OCI-LY3 (cell line): Measurements from ENCODE around the gene PLPP3.

ENCODE experiments used
- CTCF ChIP-seq: fragments of 200-600, 300-600 bp; sonication (generic); IDR thresholded peaks from 2 replicates; pipeline ENCODE4 v1.5.1; 2014; ENCODE audit warnings: antibody characterized with exemption, low read length, low read depth
- EZH2phosphoT487 ChIP-seq: fragments of 200-600 bp; shearing (Covaris generic); IDR thresholded peaks from 2 replicates; pipeline ENCODE4 v1.6.1; 2018; ENCODE audit warnings: antibody characterized with exemption, mixed run types, low read depth

GRCh38 chr1:56566061-56566744, 13.2 kb downstream of the PLPP3 start:
- TF ChIP-seq CTCF = no peak
- no peak for TF ChIP-seq EZH2phosphoT487
